Measurements from ENCODE around the gene PINLYP. TPM values are rescaled to one million over a fixed set of nuclear protein-coding genes. Genes with fewer than 3 reads are reported as not detected.
"Not testable (repeated sequence)": the region's sequence is repeated elsewhere in the genome, so short reads cannot be mapped to it uniquely, and the experiment has no call there.

PINLYP gene
- total and polyA plus RNA-seq, 2 donors (not counting 3 experiments of a cell fraction or from before 2014, with no cell fraction given) = 5.5 TPM

- H3K27ac ChIP-seq (ENCODE audit: insufficient read depth, low read depth, low read length) = no peak overlapping the region
- no TSS peak for BruUV-seq (replicated peaks)
- peaks cover 27% of the 10 kb centered on the region for H3K79me2 ChIP-seq (ENCODE audit: control insufficient read depth, insufficient read depth, low read length)
- no peaks in the 10 kb centered on the region for H3K27me3 ChIP-seq (ENCODE audit: control insufficient read depth in 2 of 2, insufficient read depth in 2 of 2, low read length in 2 of 2)
- peaks cover 4 to 10% of the 10 kb centered on the region in 2 experiments for H3K36me3 ChIP-seq (ENCODE audit: control insufficient read depth in 2 of 2, extremely low read depth in 1 of 2, insufficient read depth in 2 of 2, low read length in 2 of 2)
- dilution Hi-C loops (cut with MboI; ENCODE audit: extremely low pct_ligation_motif_present, low sequenced_read_pairs) = no loop called here
- H3K4me2 ChIP-seq (ENCODE audit: insufficient read depth, low read length) = no peak overlapping the region
- no peak overlapping the region for H2AFZ ChIP-seq (ENCODE audit: low read depth, low read length)
- FAIRE-seq (no peak), DNase-seq (ENCODE audit: low read depth, low spot score) (no peak)
- ChIA-PET CTCF (interaction anchor here (1.2 to 1.7 kb wide), 3 partner anchors 62 to 210 kb away, joined by 3 to 5 read pairs (median 4); no protein-coding TSS in a partner anchor), POLR2A (no interaction called here)
- no peaks in the 10 kb centered on the region for H3K9me1 ChIP-seq (replicated peaks; ENCODE audit: control insufficient read depth, extremely low read depth, insufficient read depth, low read length)
- no peak overlapping the region for H3K9ac ChIP-seq (replicated peaks; ENCODE audit: extremely low read depth, insufficient read depth, low read length)
- intact Hi-C loops (cut with micrococcal nuclease) = no loop called here
- peaks cover 19% of the 10 kb centered on the region for H3K4me1 ChIP-seq (ENCODE audit: control insufficient read depth, extremely low read depth, insufficient read depth, low read length)
- H3K9me3 ChIP-seq (replicated peaks; ENCODE audit: control insufficient read depth, insufficient read depth, low read length) = no peaks in the 10 kb centered on the region
- no peak overlapping the region for H3K4me3 ChIP-seq (replicated peaks in 1 of 3; ENCODE audit: insufficient read depth in 1 of 3, low read depth in 1 of 3, low read length in 3 of 3)
- no peak for TF ChIP-seq MAX (IDR thresholded peaks at IDR 0.05; ENCODE audit: insufficient read depth, insufficient read length)
- no peak for TF ChIP-seq EZH2 (IDR thresholded peaks at IDR 0.05; ENCODE audit: borderline replicate concordance, low read depth, low read length, severe bottlenecking)
- no peak for TF ChIP-seq POLR2A (IDR thresholded peaks at IDR 0.05; ENCODE audit: low read depth, low read length)
- no peak for TF ChIP-seq JUN (IDR thresholded peaks at IDR 0.05; ENCODE audit: borderline replicate concordance, insufficient read depth, insufficient read length, low read depth)
- no peaks in the 10 kb centered on the region for H4K20me1 ChIP-seq (replicated peaks; ENCODE audit: control insufficient read depth, extremely low read depth, insufficient read depth, low read length)
Measured at GRCh38 chr19:43599635-43600295, 24.2 kb downstream of the PINLYP start.

- dilution Hi-C loops (cut with MboI; ENCODE audit: extremely low pct_ligation_motif_present, low sequenced_read_pairs); POLR2A ChIA-PET; H3K4me2 ChIP-seq (ENCODE audit: insufficient read depth, low read length); H3K36me3 ChIP-seq (ENCODE audit: control insufficient read depth in 2 of 2, extremely low read depth in 1 of 2, insufficient read depth in 2 of 2, low read length in 2 of 2); H2AFZ ChIP-seq (ENCODE audit: low read depth, low read length); H3K9ac ChIP-seq (replicated peaks; ENCODE audit: extremely low read depth, insufficient read depth, low read length); H3K27me3 ChIP-seq (ENCODE audit: control insufficient read depth in 2 of 2, insufficient read depth in 2 of 2, low read length in 2 of 2); H3K27ac ChIP-seq (ENCODE audit: insufficient read depth, low read depth, low read length); BruUV-seq (replicated peaks); H4K20me1 ChIP-seq (replicated peaks; ENCODE audit: control insufficient read depth, extremely low read depth, insufficient read depth, low read length); H3K9me1 ChIP-seq (replicated peaks; ENCODE audit: control insufficient read depth, extremely low read depth, insufficient read depth, low read length); FAIRE-seq; intact Hi-C loops (cut with micrococcal nuclease); H3K4me3 ChIP-seq (replicated peaks in 1 of 3; ENCODE audit: insufficient read depth in 1 of 3, low read depth in 1 of 3, low read length in 3 of 3); DNase-seq (ENCODE audit: low read depth, low spot score); H3K9me3 ChIP-seq (replicated peaks; ENCODE audit: control insufficient read depth, insufficient read depth, low read length): not testable (repeated sequence)
- peaks cover 22% of the 10 kb centered on the region for H3K79me2 ChIP-seq (ENCODE audit: control insufficient read depth, insufficient read depth, low read length)
- H3K4me1 ChIP-seq (ENCODE audit: control insufficient read depth, extremely low read depth, insufficient read depth, low read length) = peaks cover 19% of the 10 kb centered on the region
- CTCF ChIA-PET = interaction anchor here (1.2 to 1.7 kb wide), 3 partner anchors 62 to 209 kb away, joined by 3 to 5 read pairs (median 4); no protein-coding TSS in a partner anchor
Measured at GRCh38 chr19:43600326-43600725, 24.7 kb downstream of the PINLYP start.

Data from endothelial cell of umbilical vein (primary cell).